ENCODE data around the gene DHRS7.

- TF ChIP-seq POLR2A (IDR thresholded peaks at IDR 0.05) (no peak), CTCF (IDR thresholded peaks at IDR 0.05) (no peak)
Measured at GRCh38 chr14:60160422-60160821, 4.8 kb downstream of the DHRS7 start.

Data from upper lobe of left lung (tissue), 4 donors.